Endometrial microvascular endothelial cells (primary cell): ENCODE data around the gene CTNND2. TPM values are rescaled to one million over a fixed set of nuclear protein-coding genes. Genes with fewer than 3 reads are reported as not detected.

ENCODE experiments used
- in situ Hi-C: cut with HindIII; loops from 2 replicates; pipeline ENCODE4 v1.10.0; 2017; ENCODE audit warnings: low sequenced_read_pairs, low pct_unique_long_range_greater_than_20kb; ENCODE audit errors: inconsistent ontology term
- total RNA-seq: library from RNA; depleted of rRNA; stranded (reverse); fragments of >200 nt; gene quantifications from one replicate; pipeline ENCODE4 v1.2.3, GENCODE V29; 2015; ENCODE audit errors: inconsistent ontology term

Gene CTNND2
- total RNA-seq, 1 donor from 2014 or later = not detected

- in situ Hi-C loops = no loop called here
These were observed 192.3 kb downstream of the CTNND2 start for GRCh38 chr5:11711932-11712331.

DNA sequence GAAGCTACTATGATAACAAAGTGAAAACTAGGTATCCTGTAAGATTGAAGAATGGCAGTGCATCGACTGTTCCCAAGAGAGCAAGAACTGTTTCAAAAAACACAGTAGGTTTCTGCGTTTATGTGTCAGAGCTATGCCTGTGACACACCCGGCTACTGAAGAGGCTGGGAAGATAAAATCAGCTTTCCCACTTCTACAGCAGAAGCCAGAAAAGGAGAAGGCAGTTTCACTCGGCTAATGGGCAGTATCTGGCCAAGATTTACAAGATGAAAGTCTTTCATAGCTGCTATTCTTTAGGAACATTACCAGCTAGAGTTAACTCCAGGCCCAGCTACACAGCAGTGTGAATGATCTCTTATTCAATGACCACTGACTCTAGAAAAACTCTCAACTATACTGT is 195.2 kb downstream of the CTNND2 start:
- in situ Hi-C loops = no loop called here

- in situ Hi-C loops = no loop called here
These were observed 199.3 kb downstream of the CTNND2 start for GRCh38 chr5:11704916-11705315.

DNA sequence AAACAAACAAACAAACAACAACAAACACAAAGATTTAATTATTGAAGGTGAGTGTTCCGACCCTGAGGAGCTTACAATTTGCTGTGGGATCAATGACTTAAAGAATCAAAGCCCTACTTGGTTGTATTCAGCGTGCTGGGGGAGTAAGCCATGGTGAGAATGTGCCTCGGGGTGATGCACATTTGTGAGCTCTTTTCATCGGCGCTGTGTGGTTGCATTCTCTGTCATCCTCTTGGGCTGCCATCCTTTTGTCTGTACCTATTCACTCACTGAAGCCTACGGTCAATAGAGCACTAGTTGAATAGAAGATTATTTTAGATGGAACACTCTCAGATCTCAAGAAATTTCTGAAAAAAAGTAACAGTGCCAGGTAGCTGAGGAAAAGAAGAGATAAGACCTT is 203.9 kb downstream of the CTNND2 start:
- in situ Hi-C loops = no loop called here

- in situ Hi-C loops = no loop called here
These were observed 211.6 kb downstream of the CTNND2 start for GRCh38 chr5:11692636-11693035.

GRCh38 chr5:11687498-11687897 is 216.7 kb downstream of the CTNND2 start:
- in situ Hi-C loops = no loop called here

- in situ Hi-C loops = no loop called here
These were observed 219.6 kb downstream of the CTNND2 start for GRCh38 chr5:11684607-11685006.

- in situ Hi-C loops = no loop called here
These were observed 220.6 kb downstream of the CTNND2 start for GRCh38 chr5:11683666-11684065.

DNA sequence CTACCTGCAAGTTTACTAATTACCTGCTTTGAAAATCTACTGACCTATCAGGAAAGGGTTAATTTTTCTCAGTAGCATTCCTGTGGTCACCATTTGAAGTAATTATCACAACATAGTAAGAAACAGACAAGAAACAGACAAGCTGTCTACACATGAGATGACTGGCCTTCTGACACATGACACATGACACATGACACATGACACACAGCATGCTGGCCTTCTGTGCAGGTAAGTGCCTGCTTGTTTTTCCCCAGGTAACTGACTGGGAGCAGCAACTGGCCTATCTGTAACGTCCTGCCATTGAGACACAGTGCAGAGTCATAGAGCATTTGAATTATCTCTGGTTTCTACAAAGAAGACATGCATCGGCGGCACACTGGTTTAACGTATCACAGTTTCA is 222.4 kb downstream of the CTNND2 start:
- in situ Hi-C loops = no loop called here

- in situ Hi-C loops = no loop called here
These were observed 224.6 kb downstream of the CTNND2 start for GRCh38 chr5:11679676-11680075.

DNA sequence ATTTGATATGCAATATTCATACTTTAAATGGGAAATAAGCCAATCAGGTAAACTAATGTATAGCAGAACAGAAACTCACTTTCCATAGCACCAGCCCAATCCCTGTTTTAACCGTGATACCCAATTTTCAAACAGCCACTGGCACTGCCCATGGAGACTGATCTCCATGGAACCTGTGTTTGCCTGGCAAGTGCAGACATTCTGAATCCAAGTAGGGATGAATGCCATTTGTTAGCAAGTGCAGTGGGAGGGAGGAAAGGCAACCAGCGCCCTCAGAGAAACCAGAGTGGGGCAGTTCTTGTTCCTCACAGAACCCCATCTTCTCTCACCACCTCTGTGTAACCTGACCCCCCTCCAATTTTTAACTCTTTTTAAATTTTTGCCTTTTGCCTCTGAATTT is 229.1 kb downstream of the CTNND2 start:
- in situ Hi-C loops = no loop called here

DNA sequence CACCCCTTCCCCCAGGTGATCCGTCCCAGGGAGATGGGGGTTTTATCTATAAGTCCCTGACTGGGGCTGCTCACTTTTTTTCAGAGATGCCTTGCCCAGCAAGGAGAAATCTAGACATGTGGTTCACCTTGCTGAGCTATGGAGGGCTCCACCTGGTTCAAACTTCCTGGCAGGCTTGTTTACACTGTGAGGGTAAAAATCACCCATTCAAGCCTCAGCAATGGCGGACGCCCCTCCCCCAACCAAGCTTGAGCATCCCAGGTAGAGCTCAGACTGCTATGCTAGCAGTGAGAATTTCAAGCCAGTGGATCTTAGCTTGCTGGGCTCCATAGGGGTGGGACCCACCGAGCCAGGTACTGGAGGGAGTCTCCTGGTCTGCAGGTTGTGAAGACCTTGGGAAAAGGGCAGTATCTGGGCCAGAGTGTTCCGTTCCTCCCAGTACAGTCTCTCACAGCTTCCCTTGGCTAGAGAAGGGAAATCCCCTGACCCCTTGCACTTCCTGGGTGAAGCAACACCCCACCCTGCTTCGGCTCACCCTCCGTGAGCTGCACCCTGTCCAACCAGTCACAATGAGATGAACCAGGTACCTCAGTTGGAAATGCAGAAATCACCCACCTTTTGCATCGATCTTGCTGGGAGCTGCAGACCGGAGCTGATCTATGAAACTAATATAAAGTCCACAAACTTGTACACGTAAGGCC is 231.7 kb downstream of the CTNND2 start:
- in situ Hi-C loops = no loop called here

DNA sequence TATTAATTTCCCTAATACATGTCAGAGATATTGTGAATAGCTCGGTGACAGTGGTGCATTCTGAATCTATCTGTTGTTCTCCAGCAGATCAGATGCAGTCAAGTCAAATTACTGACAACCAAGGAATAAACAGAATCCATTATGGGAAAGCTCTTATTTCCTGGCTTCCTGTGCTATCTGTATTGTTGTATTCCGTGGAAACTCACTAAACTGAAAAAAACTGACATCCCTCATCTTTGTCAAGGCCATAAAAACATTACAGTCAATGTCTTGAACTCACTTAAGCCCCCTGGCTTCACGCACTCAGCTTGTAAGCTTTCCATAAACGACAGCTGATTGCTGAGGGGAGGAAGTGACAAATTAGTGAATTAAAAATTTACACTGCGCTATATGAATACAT is 245.9 kb downstream of the CTNND2 start:
- in situ Hi-C loops = no loop called here

GRCh38 chr5:11656916-11657315 is 247.3 kb downstream of the CTNND2 start:
- in situ Hi-C loops = no loop called here

GRCh38 chr5:11655681-11656080 is 248.6 kb downstream of the CTNND2 start:
- in situ Hi-C loops = no loop called here

DNA sequence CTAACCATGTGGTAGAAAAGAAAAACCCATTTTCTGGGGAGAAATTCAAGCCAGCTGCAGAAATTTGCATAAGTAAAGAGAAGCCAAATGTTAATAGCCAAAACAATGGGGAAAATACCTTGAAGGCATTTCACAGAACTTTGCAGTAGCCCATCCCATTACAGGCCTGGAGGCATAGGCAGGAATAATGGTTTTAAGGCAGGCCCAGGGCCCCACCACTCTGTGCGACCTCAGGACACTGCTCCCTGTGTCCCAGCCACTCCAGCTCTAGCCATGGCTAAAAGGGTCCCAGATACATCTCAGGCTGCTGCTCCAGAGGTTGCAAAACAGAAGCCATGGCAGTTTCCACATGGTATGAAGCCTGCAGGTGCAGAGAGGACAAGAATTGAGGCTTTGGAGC is 253.3 kb downstream of the CTNND2 start:
- in situ Hi-C loops = no loop called here

DNA sequence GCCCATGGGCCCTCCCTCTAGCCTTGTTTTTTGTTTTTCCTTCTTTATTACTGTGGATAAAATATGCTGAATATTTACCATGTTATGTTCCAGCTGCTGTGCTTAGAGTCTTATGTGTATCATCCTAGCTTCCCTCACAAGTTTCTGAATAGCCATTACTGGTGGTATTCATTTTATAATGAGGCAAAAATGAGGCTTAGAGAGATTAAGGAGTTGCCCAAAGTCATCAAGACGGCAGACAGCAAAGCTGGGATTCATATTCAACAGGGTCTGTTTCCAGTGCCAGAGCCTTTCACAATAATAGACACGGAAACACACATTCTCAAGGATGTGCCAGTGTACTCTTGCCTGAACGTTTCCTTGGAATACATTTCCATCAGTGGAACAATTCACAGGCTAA is 258.1 kb downstream of the CTNND2 start:
- in situ Hi-C loops = no loop called here

DNA sequence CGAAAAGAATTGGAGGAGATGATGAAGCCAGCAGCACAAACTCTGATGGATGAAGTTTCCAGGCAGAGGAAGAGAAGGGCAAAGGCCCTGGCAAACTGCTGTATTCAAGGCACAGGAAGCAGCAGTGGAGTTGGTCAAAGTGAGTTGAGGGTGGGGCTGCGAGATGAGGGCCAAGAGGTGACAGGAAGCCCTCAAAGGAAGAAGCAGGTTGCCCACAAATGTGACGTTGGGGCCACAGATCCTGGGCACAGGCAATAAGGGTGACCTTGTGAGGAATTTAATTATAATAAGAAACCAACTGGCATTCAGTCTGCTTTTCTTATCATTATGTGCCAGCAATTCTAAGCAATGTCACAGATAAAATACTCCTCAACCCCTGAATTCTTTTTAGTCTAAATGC is 261.8 kb downstream of the CTNND2 start:
- in situ Hi-C loops = no loop called here

GRCh38 chr5:11640158-11640873 is 263.9 kb downstream of the CTNND2 start:
- in situ Hi-C loops = no loop called here

DNA sequence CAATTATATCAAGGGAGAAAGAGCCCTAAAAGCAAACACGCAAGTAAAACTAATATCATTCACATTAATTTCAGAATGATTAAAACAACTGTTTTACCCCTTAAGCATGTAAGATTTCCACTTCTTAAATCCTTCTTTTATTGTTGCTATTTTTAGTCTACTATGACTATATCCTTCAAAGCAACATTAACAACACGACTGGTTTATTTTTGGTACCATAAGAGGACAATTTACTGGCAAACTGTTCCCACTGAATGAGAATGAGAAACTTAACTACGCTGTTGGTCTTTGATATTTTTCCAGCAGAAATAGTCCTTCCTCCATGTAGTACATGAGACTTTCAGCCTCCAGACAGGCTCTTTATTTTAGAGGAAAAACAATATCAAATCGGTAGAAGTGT is 281.5 kb downstream of the CTNND2 start:
- in situ Hi-C loops = no loop called here

- in situ Hi-C loops = no loop called here
These were observed 284.1 kb downstream of the CTNND2 start for GRCh38 chr5:11620172-11620571.
